Muscle of leg (tissue), 11 donors: ENCODE results near the gene ACCS. TPM values are rescaled to one million over a fixed set of nuclear protein-coding genes. Genes with fewer than 3 reads are reported as not detected.
A peak's percentile ranks its signal among the peaks of the same experiment; 100 is the strongest.

ENCODE experiments used
- DNase-seq: peaks from one replicate; pipeline ENCODE4 v3.0.0; 2013
- H3K27ac ChIP-seq: one replicate; pipeline ENCODE4 v1.5.1; 2013; ENCODE audit warnings: mild to moderate bottlenecking, low read length, control low read depth
- H3K27me3 ChIP-seq: one replicate; pipeline ENCODE4 v1.6.1; 2013; ENCODE audit warnings: low read length; ENCODE audit not compliant: control insufficient read depth, insufficient read depth
- H3K36me3 ChIP-seq: one replicate; pipeline ENCODE4 v1.6.1; 2013; ENCODE audit warnings: low read length; ENCODE audit not compliant: control insufficient read depth, insufficient read depth
- H3K4me1 ChIP-seq: one replicate; pipeline ENCODE4 v1.6.1; 2013; ENCODE audit warnings: low read length; ENCODE audit not compliant: control insufficient read depth, insufficient read depth
- H3K4me3 ChIP-seq: one replicate; pipeline ENCODE4 v1.5.1; 2013; ENCODE audit warnings: low read length, control low read depth
- H3K9me3 ChIP-seq: replicated peaks from 2 replicates; pipeline ENCODE4 v1.6.1; 2013; ENCODE audit warnings: low read depth, low read length; ENCODE audit not compliant: control insufficient read depth
- WGBS: methylation state at CpG from one replicate; pipeline ENCODE4 v1.1.5; 2013; ENCODE audit warnings: missing lambda C conversion rate; ENCODE audit not compliant: insufficient coverage; 5-methylcytosine and 5-hydroxymethylcytosine counted together
- polyA plus RNA-seq, 8 donors: library from polyadenylated mRNA; unstranded; fragments of 120-200 nt; gene quantifications; one replicate each; pipeline versions ENCODE4 v1.2.1 to v1.2.3, GENCODE V29; 2013; ENCODE audit warnings: inconsistent platforms in 1 of 8, low replicate concordance in 1 of 8; ENCODE audit not compliant: insufficient read length in 8 of 8, insufficient read depth in 1 of 8
- total RNA-seq: library from RNA; stranded (reverse); fragments of 120-200 nt; gene quantifications from one replicate; pipeline ENCODE4 v1.2.4, GENCODE V29; 2013

ACCS gene
- total and polyA plus RNA-seq, 9 donors: 9.7 to 26.9 (median 16.0) TPM

DNA sequence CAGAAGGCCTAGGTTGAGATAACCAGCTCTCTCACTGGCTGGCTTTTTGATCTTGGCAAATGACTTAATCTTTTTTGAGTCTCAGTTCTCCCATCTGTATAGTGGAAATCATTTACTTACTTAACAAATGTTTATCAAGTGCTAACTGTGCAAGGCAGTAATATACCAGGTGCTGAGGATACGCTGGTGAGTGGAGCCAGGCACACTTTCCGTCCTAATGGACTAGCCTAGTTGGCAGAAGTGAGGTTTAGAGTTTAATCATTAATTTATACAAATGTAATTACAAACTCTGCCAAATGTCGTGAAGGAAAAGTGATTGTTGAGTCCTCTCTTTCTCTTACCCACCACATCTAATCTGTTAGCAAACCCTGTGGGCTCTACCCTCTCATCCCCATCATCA lies 62.7 kb downstream of the ACCS start:
- Histone ChIP-seq H3K27ac (no peak overlapping the region), H3K4me3 (no peak overlapping the region), H3K27me3 (no peaks in the 10 kb centered on the region), H3K4me1 (no peaks in the 10 kb centered on the region), H3K9me3 (no peaks in the 10 kb centered on the region), H3K36me3 (peaks cover 61% of the 10 kb centered on the region)
- no CpG with 5 or more reads among the region's 3 CpGs for WGBS
- no peak for DNase-seq

DNA sequence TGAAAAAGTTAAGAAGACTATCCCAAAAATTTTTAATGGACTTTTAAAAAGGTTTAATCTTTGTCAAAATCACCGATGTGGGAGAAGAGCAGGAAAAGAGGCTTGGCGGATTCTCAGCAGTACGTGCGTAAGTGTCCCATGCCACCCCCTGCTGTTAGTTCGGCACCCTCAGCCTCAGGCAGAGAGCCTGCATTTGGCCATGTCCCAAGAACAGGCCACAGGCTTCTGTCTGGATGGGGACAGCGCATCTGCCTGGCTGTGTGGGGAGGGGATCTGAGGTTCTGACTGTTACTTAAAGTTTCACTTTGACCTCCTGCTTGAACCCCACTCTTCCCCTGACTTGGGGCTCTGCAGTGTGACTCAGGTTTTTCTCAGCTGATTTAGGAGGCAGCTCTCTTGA lies 64.7 kb downstream of the ACCS start:
- peaks cover 50% of the 10 kb centered on the region for H3K36me3 ChIP-seq
- no peak for DNase-seq
- 67% methylated on average over 5 of the region's 6 CpGs for WGBS
- H3K4me1 ChIP-seq: no peaks in the 10 kb centered on the region
- no peak overlapping the region for H3K27ac ChIP-seq
- H3K27me3 ChIP-seq: no peaks in the 10 kb centered on the region
- H3K4me3 ChIP-seq: no peak overlapping the region
- H3K9me3 ChIP-seq: no peaks in the 10 kb centered on the region

DNA sequence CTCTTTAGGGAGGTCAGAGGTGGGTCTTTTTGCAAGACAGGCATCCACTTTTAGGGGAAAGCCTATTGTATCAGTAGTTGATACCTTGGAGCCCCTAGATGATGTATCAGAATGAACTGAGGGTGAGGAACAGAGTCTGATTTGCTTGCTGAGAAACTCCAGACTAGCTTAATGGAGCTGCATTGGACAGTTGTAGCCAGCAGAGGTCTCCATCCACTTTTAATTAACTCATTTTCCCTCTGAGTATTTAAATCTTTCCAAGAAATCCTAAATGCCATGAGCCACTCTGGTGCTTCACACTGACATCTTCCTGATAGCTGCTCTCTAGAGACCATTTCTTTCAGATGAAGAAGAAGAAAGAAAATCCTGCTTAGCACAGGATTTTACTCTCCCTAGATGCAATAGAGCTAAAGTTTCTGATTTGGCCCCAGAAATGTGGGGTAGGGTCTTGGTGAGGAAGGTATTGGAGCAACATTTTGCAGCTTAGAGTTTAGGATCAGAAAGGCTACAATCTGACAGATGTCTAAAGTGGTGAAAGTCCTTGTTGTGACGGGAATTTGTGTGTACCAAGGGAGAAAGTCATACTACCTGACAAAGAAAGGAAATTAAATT lies 67.4 kb downstream of the ACCS start:
- DNase-seq: peak; percentile 75
- Histone ChIP-seq H3K36me3 (peaks cover 30% of the 10 kb centered on the region), H3K4me3 (no peak overlapping the region), H3K9me3 (no peaks in the 10 kb centered on the region), H3K4me1 (peaks cover 2% of the 10 kb centered on the region), H3K27me3 (no peaks in the 10 kb centered on the region), H3K27ac (no peak overlapping the region)
- WGBS: no CpG with 5 or more reads among the region's 1 CpG

Other genes starting within 250 kb of the ACCS start
- 31.5 TPM for gene ALKBH3, start 185.4 kb upstream of the ACCS start, total RNA-seq
- gene ALKBH3, start 185.4 kb upstream of the ACCS start, polyA plus RNA-seq: 10 to 100 TPM; 18.1 to 26.4 (median 22.1) TPM
- gene C11orf96, start 123.6 kb upstream of the ACCS start, total RNA-seq: 25.4 TPM
- gene C11orf96, start 123.6 kb upstream of the ACCS start, polyA plus RNA-seq: 10 to 100 TPM; 17.2 to 37.2 (median 28.6) TPM
- gene ACCSL, start 18.3 kb upstream of the ACCS start, total RNA-seq: 0.04 TPM
- gene ACCSL, start 18.3 kb upstream of the ACCS start, polyA plus RNA-seq: not detected
- gene EXT2, start 29.4 kb downstream of the ACCS start, total RNA-seq: 61.9 TPM
- 10 to 100 TPM; 44.3 to 66.8 (median 53.7) TPM for gene EXT2, start 29.4 kb downstream of the ACCS start, polyA plus RNA-seq
- 3.7 TPM for gene ALX4, start 243.9 kb downstream of the ACCS start, total RNA-seq
- 1 to 10 TPM in 7 of 8 donors, under 1 TPM in 1; 0.96 to 6.7 (median 3.3) TPM for gene ALX4, start 243.9 kb downstream of the ACCS start, polyA plus RNA-seq